GM23248 (cell line): ENCODE measurements around the gene TMEM267. TPM values are rescaled to one million over a fixed set of nuclear protein-coding genes. Genes with fewer than 3 reads are reported as not detected.

Experiments used
- DNase-seq: peaks from one replicate; pipeline ENCODE4 v3.0.0-alpha.2; 2015
- H2AFZ ChIP-seq: fragments of 200-600 bp; sonication (generic); 2 replicates; pipeline ENCODE4 v1.6.1; 2016; ENCODE audit warnings: antibody characterized with exemption
- H3F3A ChIP-seq: fragments of 200-600 bp; sonication (generic); 2 replicates; pipeline ENCODE4 v1.6.1; 2016; ENCODE audit warnings: mild to moderate bottlenecking, antibody characterized with exemption, mixed run types; ENCODE audit not compliant: insufficient read depth
- H3K27ac ChIP-seq: fragments of 200-600 bp; sonication (generic); 2 replicates; pipeline ENCODE4 v1.5.1; 2016; ENCODE audit warnings: mild to moderate bottlenecking
- H3K27me3 ChIP-seq: fragments of 200-600 bp; sonication (generic); replicated peaks from 2 replicates; pipeline ENCODE4 v1.6.1; 2016; ENCODE audit warnings: mild to moderate bottlenecking; ENCODE audit not compliant: insufficient read depth
- H3K36me3 ChIP-seq: fragments of 200-600 bp; sonication (generic); 2 replicates; pipeline ENCODE4 v1.6.1; 2016; ENCODE audit warnings: low read depth, mild to moderate bottlenecking
- H3K4me1 ChIP-seq: fragments of 200-600 bp; sonication (generic); 2 replicates; pipeline ENCODE4 v1.6.1; 2016; ENCODE audit warnings: mild to moderate bottlenecking; ENCODE audit not compliant: insufficient read depth
- H3K4me2 ChIP-seq: fragments of 200-600 bp; sonication (generic); one replicate; pipeline ENCODE4 v1.6.1; 2016; ENCODE audit warnings: mild to moderate bottlenecking; ENCODE audit not compliant: unreplicated experiment
- H3K4me3 ChIP-seq: fragments of 200-600 bp; sonication (generic); 2 replicates; pipeline ENCODE4 v1.5.1; 2016; ENCODE audit warnings: mild to moderate bottlenecking
- H3K79me2 ChIP-seq: fragments of 200-600 bp; sonication (generic); 2 replicates; pipeline ENCODE4 v1.6.1; 2016; ENCODE audit warnings: mild to moderate bottlenecking; ENCODE audit not compliant: insufficient read depth
- H3K9ac ChIP-seq: fragments of 200-600 bp; sonication (generic); 2 replicates; pipeline ENCODE4 v1.6.1; 2016; ENCODE audit warnings: mild to moderate bottlenecking
- H3K9me2 ChIP-seq: fragments of 200-600 bp; sonication (generic); 2 replicates; pipeline ENCODE4 v1.6.1; 2016; ENCODE audit warnings: mixed run types, mild to moderate bottlenecking, moderate library complexity; ENCODE audit not compliant: insufficient read depth
- H3K9me3 ChIP-seq: fragments of 200-600 bp; sonication (generic); one replicate; pipeline ENCODE4 v1.6.1; 2017; ENCODE audit warnings: low read depth
- H4K20me1 ChIP-seq: fragments of 200-600 bp; sonication (generic); 2 replicates; pipeline ENCODE4 v1.6.0; 2016; ENCODE audit not compliant: insufficient read depth
- EZH2 ChIP-seq: fragments of 200-600 bp; sonication (generic); IDR thresholded peaks from 2 replicates; pipeline ENCODE4 v1.6.1; 2018; ENCODE audit warnings: antibody characterized with exemption, mild to moderate bottlenecking; ENCODE audit not compliant: insufficient read depth, poor library complexity, severe bottlenecking
- EZH2phosphoT487 ChIP-seq: fragments of 200-600 bp; sonication (generic); IDR thresholded peaks from 2 replicates; pipeline ENCODE4 v1.6.1; 2018; ENCODE audit warnings: antibody characterized with exemption, moderate library complexity, mild to moderate bottlenecking, low read depth; ENCODE audit not compliant: insufficient read depth
- WGBS, 2 experiments: methylation state at CpG; one replicate each; pipeline ENCODE4 v1.1.6; 2015 to 2017; ENCODE audit warnings: low lambda C conversion rate in 2 of 2, low coverage in 1 of 2; ENCODE audit errors: missing lambda C conversion rate in 2 of 2; 5-methylcytosine and 5-hydroxymethylcytosine counted together
- in situ Hi-C: fragments of 300-500 bp; cut with MboI; formaldehyde crosslinking; loops from 2 replicates; pipeline ENCODE4 v1.15.0; 2020
- polyA plus RNA-seq: library from polyadenylated mRNA; unstranded; fragments of >200 nt; fragmentation: Nextera tagmentation; extraction: Ambion mirVana; gene quantifications from 2 replicates; pipeline ENCODE4 v1.2.1, GENCODE V29; 2016
- total RNA-seq: library from RNA; depleted of rRNA; stranded (reverse); fragments of >200 nt; shearing (Covaris generic); gene quantifications from 2 replicates; pipeline ENCODE4 v1.2.3, GENCODE V29; 2014

Gene TMEM267
- total and polyA plus RNA-seq, 2 experiments from 2014 or later: 41.1 to 47.2 TPM

GRCh38 chr5:43415935-43416802 lies 67.5 kb downstream of the TMEM267 start:
- in situ Hi-C loops: no loop called here
- no peak for DNase-seq
- no peaks in the 10 kb centered on the region for H3K4me1 ChIP-seq
- 31 to 33% methylated on average over 3 of the region's 3 CpGs for WGBS, 2 experiments
- H3F3A ChIP-seq: no peaks in the 10 kb centered on the region
- no peaks in the 10 kb centered on the region for H3K9me3 ChIP-seq
- H3K36me3 ChIP-seq: no peaks in the 10 kb centered on the region
- no peak overlapping the region for H2AFZ ChIP-seq
- no peak overlapping the region for H3K4me3 ChIP-seq
- no peak overlapping the region for H3K9ac ChIP-seq
- no peak overlapping the region for H3K27ac ChIP-seq
- H3K4me2 ChIP-seq: no peak overlapping the region
- no peaks in the 10 kb centered on the region; the same call in none of the 2 replicates for H3K27me3 ChIP-seq
- no peaks in the 10 kb centered on the region for H3K9me2 ChIP-seq
- no peak for TF ChIP-seq EZH2phosphoT487
- no peaks in the 10 kb centered on the region for H4K20me1 ChIP-seq
- no peaks in the 10 kb centered on the region for H3K79me2 ChIP-seq

- Histone ChIP-seq H3K4me1 (no peaks in the 10 kb centered on the region), H3K9me2 (no peaks in the 10 kb centered on the region), H3K9me3 (no peaks in the 10 kb centered on the region), H3K36me3 (no peaks in the 10 kb centered on the region), H3K27ac (no peak overlapping the region), H3K4me2 (no peak overlapping the region), H3F3A (no peaks in the 10 kb centered on the region), H4K20me1 (no peaks in the 10 kb centered on the region), H3K79me2 (no peaks in the 10 kb centered on the region), H3K4me3 (no peak overlapping the region), H2AFZ (no peak overlapping the region), H3K9ac (no peak overlapping the region), H3K27me3 (no peaks in the 10 kb centered on the region; the same call in none of the 2 replicates)
- 53 to 57% methylated on average over 2 of the region's 2 CpGs for WGBS, 2 experiments
- no peak for DNase-seq
- TF ChIP-seq EZH2phosphoT487: no peak
- no peak for TF ChIP-seq EZH2
- in situ Hi-C loops: no loop called here
Measured at GRCh38 chr5:43413966-43414365, 69.7 kb downstream of the TMEM267 start.

- H3K9ac ChIP-seq: no peak overlapping the region
- in situ Hi-C loops: no loop called here
- no peak for DNase-seq
- no peak overlapping the region for H3K4me3 ChIP-seq
- H3K4me2 ChIP-seq: no peak overlapping the region
- no peak for TF ChIP-seq EZH2phosphoT487
- TF ChIP-seq EZH2: no peak
- no peaks in the 10 kb centered on the region for H3F3A ChIP-seq
- no peaks in the 10 kb centered on the region for H3K9me2 ChIP-seq
- no peaks in the 10 kb centered on the region for H3K9me3 ChIP-seq
- WGBS, 2 experiments: 100% methylated on average over 1 of the region's 1 CpG
- no peaks in the 10 kb centered on the region; the same call in none of the 2 replicates for H3K27me3 ChIP-seq
- H2AFZ ChIP-seq: no peak overlapping the region
- H3K79me2 ChIP-seq: no peaks in the 10 kb centered on the region
- no peaks in the 10 kb centered on the region for H3K4me1 ChIP-seq
- no peaks in the 10 kb centered on the region for H3K36me3 ChIP-seq
- no peak overlapping the region for H3K27ac ChIP-seq
- H4K20me1 ChIP-seq: no peaks in the 10 kb centered on the region
Measured at GRCh38 chr5:43412644-43413043, 71.0 kb downstream of the TMEM267 start.

- Histone ChIP-seq H3F3A (no peaks in the 10 kb centered on the region), H3K9me3 (no peaks in the 10 kb centered on the region), H3K36me3 (no peaks in the 10 kb centered on the region), H3K4me3 (no peak within 1 kb of the TSS), H3K27me3 (no peaks in the 10 kb centered on the region; the same call in none of the 2 replicates), H3K79me2 (no peaks in the 10 kb centered on the region), H3K4me1 (no peaks in the 10 kb centered on the region), H2AFZ (no peak within 1 kb of the TSS), H4K20me1 (no peaks in the 10 kb centered on the region), H3K27ac (no peak within 1 kb of the TSS), H3K9me2 (no peaks in the 10 kb centered on the region), H3K4me2 (no peak within 1 kb of the TSS), H3K9ac (no peak within 1 kb of the TSS)
- in situ Hi-C loops: no loop called here
- 56 to 59% methylated on average over 6 of the region's 6 CpGs for WGBS, 2 experiments
- no peak for DNase-seq
- no peak for TF ChIP-seq EZH2
- no peak for TF ChIP-seq EZH2phosphoT487
Measured at GRCh38 chr5:43412156-43412555, 71.5 kb downstream of the TMEM267 start, which contains the start of gene CCL28. Gene CCL28, minus strand, starts transcription at chr5:43412391. Its CDS starts 75 bp downstream, at chr5:43412316.
